SK-N-SH treated with all-trans-retinoic acid at 6 μM for 48 hours (cell line): ENCODE data around the gene ESR2.

Source experiments
- CREB5 ChIP-seq: fragments of 250-450 bp; sonication (Bioruptor Pico); IDR thresholded peaks from 2 replicates; pipeline ENCODE4 v1.5.1; 2020; ENCODE audit warnings: low read depth, mild to moderate bottlenecking, moderate library complexity
- CSDC2 ChIP-seq: fragments of 250-450 bp; sonication (Bioruptor Pico); IDR thresholded peaks from 2 replicates; pipeline ENCODE4 v1.5.0; 2020; ENCODE audit warnings: mild to moderate bottlenecking, moderate library complexity
- PATZ1 ChIP-seq: fragments of 250-450 bp; sonication (Bioruptor Pico); IDR thresholded peaks from 2 replicates; pipeline ENCODE4 v1.8.0; 2020; ENCODE audit warnings: mild to moderate bottlenecking, moderate library complexity, borderline replicate concordance
- TOX ChIP-seq: fragments of 250-450 bp; sonication (Bioruptor Pico); IDR thresholded peaks from 2 replicates; pipeline ENCODE4 v1.8.0; 2021; ENCODE audit warnings: mild to moderate bottlenecking, moderate library complexity, borderline replicate concordance
- TSHZ2 ChIP-seq: fragments of 250-450 bp; sonication (Bioruptor Pico); IDR thresholded peaks from 2 replicates; pipeline ENCODE4 v1.5.0; 2020; ENCODE audit warnings: mild to moderate bottlenecking, moderate library complexity
- ZFP30 ChIP-seq: fragments of 450-650 bp; formaldehyde crosslinking; IDR thresholded peaks from 2 replicates; pipeline ENCODE4 v1.5.0; 2022; ENCODE audit warnings: mild to moderate bottlenecking, moderate library complexity

GRCh38 chr14:64098120-64098519 is 196.1 kb downstream of the ESR2 start:
- TF ChIP-seq TOX (no peak), CSDC2 (CRISPR knock-in tag) (no peak), PATZ1 (CRISPR knock-in tag) (no peak), TSHZ2 (CRISPR knock-in tag) (no peak), CREB5 (CRISPR knock-in tag) (no peak), ZFP30 (CRISPR knock-in tag) (no peak)
